SHP77 treated with DMSO at 0.1 percent for 48 hours (cell line): ENCODE measurements around the gene CLSTN1.
"Not testable (repeated sequence)": the region's sequence is repeated elsewhere in the genome, so short reads cannot be mapped to it uniquely, and the experiment has no call there.

Source experiments
- DNase-seq: peaks from one replicate; lab custom pipeline; 2025; lab: John Stamatoyannopoulos, UW

Gene CLSTN1

GRCh38 chr1:9762446-9762845 is 61.3 kb downstream of the CLSTN1 start:
- not testable (repeated sequence) for DNase-seq

- no peak for DNase-seq
These were observed 61.9 kb downstream of the CLSTN1 start for GRCh38 chr1:9761855-9762254.

GRCh38 chr1:9760824-9761223 is 62.9 kb downstream of the CLSTN1 start:
- no peak for DNase-seq

- DNase-seq, result no peak
These were observed 63.8 kb downstream of the CLSTN1 start for GRCh38 chr1:9759939-9760338.

GRCh38 chr1:9758559-9759121 is 65.1 kb downstream of the CLSTN1 start:
- DNase-seq, result no peak

- no peak for DNase-seq
These were observed 68.2 kb downstream of the CLSTN1 start for GRCh38 chr1:9755441-9755995.

GRCh38 chr1:9753121-9753531 is 70.6 kb downstream of the CLSTN1 start:
- DNase-seq, result no peak

- no peak for DNase-seq
These were observed 71.8 kb downstream of the CLSTN1 start for GRCh38 chr1:9751971-9752370.

GRCh38 chr1:9749361-9749760 is 74.4 kb downstream of the CLSTN1 start:
- no peak for DNase-seq

GRCh38 chr1:9748391-9748790 is 75.4 kb downstream of the CLSTN1 start:
- DNase-seq, result not testable (repeated sequence)

GRCh38 chr1:9746651-9747050 is 77.1 kb downstream of the CLSTN1 start:
- no peak for DNase-seq

GRCh38 chr1:9746211-9746610 is 77.6 kb downstream of the CLSTN1 start:
- no peak for DNase-seq

- no peak for DNase-seq
These were observed 79.5 kb downstream of the CLSTN1 start for GRCh38 chr1:9744106-9744799.

- no peak for DNase-seq
These were observed 86.1 kb downstream of the CLSTN1 start for GRCh38 chr1:9737671-9738070.

- DNase-seq, result no peak
These were observed 86.7 kb downstream of the CLSTN1 start for GRCh38 chr1:9737057-9737456.

GRCh38 chr1:9736241-9736640 is 87.5 kb downstream of the CLSTN1 start:
- no peak for DNase-seq

GRCh38 chr1:9735800-9736199 is 88.0 kb downstream of the CLSTN1 start:
- DNase-seq, result no peak

- no peak for DNase-seq
These were observed 90.5 kb downstream of the CLSTN1 start for GRCh38 chr1:9733160-9733789.

- DNase-seq, result no peak
These were observed 91.4 kb downstream of the CLSTN1 start for GRCh38 chr1:9732123-9732971.

GRCh38 chr1:9731561-9731960 is 92.2 kb downstream of the CLSTN1 start:
- no peak for DNase-seq

GRCh38 chr1:9731051-9731537 is 92.7 kb downstream of the CLSTN1 start:
- no peak for DNase-seq
